Activated T-cell treated with anti-CD3 and anti-CD28 coated beads for 1 hour (primary cell): Measurements from ENCODE around the gene TMEM240.
"Not testable (repeated sequence)": the region's sequence is repeated elsewhere in the genome, so short reads cannot be mapped to it uniquely, and the experiment has no call there.

ENCODE experiments used
- DNase-seq: peaks from one replicate; pipeline ENCODE4 v3.0.0-alpha.2; 2020; ENCODE audit warnings: low read depth

The TMEM240 gene

DNA sequence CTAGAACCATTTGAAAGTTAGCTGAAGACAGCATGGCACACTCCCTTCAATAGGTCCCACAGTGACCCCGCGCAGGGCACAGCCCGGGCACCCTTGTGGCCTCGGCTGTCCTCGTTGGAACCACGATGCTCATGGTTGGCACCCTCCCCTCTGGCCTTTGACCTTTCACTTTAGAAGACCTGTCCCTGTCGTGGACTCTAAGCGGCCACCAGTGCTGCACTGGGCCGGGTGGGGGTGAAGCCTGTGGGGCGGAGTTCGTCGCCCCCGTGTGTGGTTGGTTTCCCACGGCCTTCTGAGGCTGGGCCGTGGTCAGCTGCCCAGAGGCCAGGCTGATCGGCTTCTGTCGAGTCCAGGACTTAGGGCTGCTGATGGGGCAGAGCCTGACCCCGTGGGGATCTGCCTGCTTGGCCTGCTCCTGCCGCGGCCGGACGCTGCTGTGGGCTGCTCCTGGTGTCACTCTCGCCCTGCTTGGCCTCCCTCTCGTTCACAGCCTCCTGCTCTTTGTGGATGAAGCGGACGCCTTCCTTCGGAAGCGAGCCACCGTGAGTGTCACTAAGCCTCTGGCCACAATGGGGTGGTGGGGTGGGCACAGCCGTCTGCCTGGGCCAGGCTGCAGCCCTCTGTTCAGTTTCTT lies 15.6 kb downstream of the TMEM240 start:
- DNase-seq, result not testable (repeated sequence)

DNA sequence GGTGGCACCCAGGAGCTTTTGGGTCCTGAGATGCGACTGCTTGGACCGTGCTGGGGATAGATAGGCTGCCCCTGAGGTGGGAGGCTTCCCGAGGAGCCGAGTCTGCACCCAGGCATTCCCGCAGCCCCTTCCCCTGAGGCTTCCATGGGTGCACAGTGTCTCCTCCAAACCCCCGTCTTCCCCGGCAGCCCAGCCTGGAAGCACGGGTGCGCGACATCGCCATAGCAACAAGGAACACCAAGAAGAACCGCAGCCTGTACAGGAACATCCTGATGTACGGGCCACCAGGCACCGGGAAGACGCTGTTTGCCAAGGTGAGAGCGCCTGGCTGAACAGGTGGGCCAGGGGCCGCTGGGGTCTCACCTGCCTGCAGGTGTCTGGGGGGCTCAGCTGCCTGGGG lies 16.8 kb downstream of the TMEM240 start:
- not testable (repeated sequence) for DNase-seq

DNA sequence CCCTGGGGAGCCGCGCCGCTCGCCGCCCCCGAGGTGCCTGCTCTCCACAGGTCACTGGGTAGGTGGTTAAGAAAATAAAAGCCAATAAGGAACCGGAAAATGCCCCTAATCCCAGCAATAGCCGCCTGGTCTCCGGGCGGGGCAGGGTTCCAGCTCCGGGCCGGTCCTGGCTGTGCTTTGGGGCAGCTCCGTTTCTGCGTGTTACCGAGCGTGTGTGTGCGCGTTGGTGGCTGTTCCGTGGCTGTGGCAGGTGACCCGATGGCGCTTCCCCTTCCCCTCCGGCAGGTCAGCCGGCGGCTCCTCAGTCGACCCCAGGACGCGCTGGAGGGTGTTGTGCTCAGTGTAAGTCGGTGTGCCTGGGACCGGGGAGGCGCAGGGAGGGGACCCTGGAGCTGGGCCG lies 17.2 kb downstream of the TMEM240 start:
- not testable (repeated sequence) for DNase-seq

DNA sequence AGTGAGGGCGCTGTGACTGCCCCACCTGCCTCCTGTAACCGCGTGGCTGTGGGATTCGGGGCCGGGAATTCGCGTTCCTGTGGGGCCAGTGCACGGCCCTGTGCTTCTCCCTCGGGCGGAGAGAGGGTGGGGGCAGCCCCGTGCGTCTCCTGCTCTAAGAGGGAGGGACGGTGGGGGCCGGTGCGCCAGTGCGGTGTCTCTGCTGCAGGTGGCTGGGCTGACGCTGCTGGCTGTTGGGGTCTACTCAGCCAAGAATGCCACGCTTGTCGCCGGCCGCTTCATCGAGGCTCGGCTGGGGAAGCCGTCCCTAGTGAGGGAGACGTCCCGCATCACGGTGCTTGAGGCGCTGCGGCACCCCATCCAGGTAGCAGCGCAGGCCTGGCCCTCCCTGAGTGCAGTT lies 17.9 kb downstream of the TMEM240 start:
- not testable (repeated sequence) for DNase-seq

DNA sequence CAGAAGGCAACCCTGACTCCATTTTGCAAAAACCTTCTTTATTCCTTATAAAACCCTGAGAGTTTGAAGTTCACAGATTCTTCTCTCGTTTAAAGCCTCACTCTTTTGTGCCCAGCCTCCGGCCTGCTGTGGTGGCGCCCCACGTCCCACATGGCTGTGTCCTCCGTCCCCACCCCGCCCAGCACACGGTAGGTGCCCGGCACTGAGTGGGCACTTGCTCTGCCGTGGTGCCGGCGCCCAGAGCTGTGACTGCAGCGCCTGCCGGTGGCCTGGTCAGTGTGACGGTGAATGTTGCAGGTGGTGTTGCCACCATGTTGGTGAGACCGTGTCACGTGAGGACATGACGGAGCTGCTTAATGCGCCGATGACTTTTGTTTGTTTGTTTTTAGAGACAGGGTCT lies 19.1 kb downstream of the TMEM240 start:
- DNase-seq, result no peak

DNA sequence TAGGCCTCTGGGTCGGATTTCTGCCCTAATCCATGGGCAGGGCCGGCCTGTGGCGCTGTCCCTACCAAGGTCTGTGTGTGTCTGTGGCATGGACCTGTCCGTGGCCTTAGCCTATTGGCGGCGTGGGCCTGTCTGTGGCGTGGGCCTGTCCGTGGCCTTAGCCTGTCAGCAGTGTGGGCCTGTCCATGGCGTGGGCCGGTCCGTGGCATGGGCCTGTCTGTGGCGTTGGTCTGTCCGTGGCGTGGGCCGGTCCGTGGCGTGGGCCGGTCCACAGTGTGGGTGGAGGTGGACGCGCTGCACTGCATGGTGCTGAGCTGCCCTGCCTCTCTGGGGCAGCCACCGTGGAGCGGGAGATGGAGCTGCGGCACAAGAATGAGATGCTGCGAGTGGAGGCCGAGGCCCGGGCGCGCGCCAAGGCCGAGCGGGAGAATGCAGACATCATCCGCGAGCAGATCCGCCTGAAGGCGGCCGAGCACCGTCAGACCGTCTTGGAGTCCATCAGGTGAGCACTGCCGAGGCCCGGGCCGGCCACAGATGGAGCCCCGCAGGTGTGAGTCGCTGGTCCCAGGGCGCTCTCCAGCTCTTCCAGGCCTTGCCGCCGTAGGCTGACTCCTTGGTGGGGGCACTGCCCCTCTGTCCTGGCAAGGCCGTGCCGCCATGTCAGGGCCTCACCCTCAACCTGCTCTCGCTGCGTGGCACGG lies 20.5 kb downstream of the TMEM240 start:
- not testable (repeated sequence) for DNase-seq

DNA sequence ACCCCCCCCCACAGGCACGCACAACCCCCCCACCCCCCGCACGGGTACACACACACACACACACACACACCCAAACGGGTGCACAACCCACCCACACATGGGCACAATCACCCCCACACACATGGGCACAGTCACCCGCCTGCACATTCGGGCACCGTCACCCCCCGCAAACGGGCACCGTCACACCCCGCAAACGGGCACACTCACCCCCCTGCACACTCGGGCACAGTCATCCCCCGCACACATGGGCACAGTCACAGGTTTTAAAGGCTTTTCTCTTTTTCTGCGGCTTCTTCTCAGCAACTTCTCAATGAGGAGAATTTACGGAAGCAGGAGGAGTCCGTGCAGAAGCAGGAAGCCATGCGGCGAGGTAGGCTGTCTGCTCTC lies 21.8 kb downstream of the TMEM240 start:
- not testable (repeated sequence) for DNase-seq

DNA sequence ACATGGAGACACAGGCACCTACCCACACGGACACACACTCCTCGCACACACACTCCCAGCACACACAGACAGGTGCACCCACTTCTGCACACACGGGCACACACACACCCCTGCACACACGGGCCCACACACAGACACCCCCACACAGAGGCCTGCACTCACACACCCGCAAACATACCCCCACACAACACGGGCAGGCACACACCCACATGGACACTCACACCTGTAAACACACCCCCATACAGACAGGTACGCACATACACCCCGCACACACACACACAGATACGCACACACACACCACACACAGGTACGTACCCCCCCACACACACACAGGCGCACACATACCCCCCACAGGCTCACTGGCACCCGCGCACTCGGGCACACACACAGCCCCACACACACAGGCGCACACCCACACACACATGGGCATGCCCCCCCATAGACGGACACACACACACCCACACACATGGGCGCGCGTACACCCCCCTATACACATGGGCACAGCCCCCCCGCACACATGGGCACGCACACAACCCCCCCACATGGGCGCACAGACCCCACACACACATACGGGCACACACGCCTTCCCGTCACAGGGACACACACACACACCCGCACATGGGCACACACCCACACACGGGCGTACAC lies 22.3 kb downstream of the TMEM240 start:
- DNase-seq, result no peak

DNA sequence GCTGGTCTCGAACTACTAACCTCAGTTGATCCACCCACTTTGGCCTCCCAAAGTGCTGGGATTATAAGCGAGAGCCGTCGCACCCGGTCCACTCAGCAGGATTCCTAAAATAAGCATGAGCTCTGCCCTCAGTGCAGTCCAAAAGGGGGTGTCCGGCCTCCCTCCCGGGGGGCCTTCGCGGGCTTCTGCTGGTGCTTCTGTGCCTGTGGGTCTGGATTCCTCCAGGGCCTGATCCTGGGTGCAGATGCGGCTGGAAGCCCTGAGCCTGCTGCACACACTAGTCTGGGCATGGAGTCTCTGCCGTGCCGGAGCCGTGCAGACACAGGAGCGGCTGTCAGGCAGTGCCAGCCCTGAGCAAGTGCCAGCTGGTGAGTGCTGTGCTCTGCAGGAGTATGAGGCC lies 23.5 kb downstream of the TMEM240 start:
- DNase-seq, result not testable (repeated sequence)

DNA sequence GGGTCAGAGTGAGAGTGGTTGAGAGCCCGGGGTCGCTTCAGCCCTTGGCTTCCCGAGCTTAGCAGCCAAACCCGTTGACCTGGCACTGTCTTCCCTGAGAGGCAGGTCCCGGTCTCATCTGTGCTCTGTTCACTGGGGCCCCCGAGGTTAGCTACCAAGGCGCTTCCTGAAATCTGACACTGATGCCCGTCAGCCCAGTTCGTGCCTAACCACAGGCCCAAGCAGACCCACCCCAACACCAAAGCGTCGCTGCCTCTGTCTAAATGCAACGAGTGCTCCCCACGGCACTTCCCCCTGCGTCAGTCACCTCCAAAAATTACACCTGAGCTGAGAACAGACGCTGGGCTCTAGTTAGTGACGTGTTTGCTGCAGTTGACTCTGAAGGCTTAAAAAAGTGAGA lies 26.0 kb downstream of the TMEM240 start:
- DNase-seq, result not testable (repeated sequence)

DNA sequence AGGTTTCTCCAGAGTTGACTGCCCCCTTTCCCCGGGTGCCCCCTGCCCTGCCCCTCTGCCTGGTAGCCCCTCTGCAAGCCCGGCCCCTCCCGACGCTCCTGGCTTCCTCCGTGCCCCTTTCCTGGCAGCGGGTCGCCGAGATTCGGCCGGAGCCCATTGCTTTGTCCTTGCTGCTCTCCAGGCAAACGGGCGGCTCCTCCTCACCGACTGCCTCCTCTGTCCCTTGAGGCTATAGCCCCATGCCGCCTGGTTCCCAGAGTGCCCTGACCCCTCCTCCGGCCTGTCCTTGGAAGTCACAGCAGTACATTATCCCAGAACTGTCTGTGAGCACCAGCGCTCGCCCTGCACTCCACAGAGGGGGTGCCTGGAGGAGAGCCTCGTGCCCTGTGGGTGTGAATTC lies 26.7 kb downstream of the TMEM240 start:
- DNase-seq, result not testable (repeated sequence)

DNA sequence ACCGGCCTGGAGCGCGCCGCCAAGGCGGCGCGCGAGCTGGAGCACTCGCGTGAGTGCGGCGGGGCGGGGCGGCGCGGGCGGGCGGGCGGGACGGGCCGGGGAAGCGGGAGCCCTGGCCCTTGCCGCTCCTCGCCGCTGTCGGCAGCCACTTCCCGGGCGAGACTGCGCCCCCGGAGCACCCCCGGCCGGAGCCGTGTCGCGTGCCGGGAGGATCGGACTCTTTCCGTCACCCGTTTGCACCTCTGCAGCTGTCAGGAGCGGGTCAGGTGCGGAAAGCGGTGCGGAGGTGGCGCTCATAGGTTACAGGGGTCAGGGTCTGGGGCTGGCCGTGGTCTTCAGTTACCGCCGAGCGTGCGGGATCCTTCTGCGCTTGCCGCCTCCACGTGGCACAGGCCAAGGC lies 28.0 kb downstream of the TMEM240 start:
- DNase-seq, result not testable (repeated sequence)

DNA sequence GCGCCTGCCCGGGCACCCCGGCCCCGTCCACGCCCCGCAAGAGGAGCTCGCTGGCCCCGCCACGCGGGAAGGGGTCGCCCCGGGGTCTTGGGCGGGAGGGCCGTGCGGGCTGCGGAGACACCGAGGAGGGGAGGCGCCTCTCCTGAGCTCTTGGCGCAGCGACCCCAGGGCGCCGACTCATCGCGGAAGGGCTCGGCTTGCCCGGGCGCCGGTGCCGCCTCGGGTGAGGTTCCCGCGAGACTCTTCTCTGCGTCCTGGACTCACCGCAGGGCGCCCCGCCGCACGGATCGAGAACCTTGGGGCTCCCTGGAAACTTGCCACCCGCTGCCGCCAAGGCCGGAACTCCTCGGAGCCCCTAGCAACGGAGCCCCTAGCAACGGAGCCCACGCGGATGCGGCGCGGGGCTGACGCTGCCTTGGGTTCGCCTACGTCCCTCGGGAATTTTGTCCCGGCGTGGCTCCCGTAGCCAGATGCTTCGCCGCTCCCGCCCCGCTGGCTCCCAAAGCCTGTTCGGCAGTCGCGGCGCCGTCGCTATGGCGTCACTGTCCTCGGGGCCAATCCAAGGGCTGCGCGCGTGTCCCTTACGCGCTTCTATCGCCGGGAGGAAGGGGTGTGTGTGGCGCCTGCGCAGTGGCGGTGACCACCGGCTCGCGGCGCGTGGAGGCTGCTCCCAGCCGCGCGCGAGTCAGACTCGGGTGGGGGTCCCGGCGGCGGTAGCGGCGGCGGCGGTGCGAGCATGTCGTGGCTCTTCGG lies 28.7 kb downstream of the TMEM240 start, which contains the start of gene ATAD3A:
ATAD3A (plus strand) TSS at position 630 of the 753 bp plus-strand sequence; CDS start at position 737, 107 bp downstream.
- peak; percentile 91 for DNase-seq

DNA sequence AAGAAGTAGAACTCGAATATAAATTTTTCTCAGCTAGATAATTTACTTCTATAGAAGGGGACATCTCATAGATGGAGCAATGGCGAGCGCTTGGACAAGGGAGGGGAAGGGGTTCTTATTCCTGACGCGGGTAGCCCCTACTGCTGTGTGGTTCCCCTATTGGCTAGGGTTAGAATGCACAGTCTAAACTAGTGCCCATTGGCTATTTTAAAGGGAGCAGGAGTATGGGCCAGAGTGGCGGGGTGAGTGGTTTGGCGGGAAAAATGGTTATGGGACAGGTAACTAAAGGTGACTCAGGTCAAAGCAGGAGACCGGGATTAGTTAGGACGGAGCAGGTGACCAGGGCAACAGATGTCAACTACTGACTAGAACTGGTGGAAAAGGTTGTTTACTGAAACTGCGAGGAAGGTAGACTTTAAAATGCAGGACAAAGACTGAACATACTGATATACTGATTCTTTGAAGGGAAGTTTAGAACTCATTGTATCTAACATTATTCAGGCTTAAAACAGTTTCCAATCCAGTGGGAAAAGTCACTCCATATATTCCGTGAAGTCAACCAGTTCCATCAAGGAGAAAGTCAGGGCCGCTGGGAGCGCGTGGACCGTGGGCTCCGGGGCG lies 29.4 kb downstream of the TMEM240 start:
- DNase-seq, result no peak

DNA sequence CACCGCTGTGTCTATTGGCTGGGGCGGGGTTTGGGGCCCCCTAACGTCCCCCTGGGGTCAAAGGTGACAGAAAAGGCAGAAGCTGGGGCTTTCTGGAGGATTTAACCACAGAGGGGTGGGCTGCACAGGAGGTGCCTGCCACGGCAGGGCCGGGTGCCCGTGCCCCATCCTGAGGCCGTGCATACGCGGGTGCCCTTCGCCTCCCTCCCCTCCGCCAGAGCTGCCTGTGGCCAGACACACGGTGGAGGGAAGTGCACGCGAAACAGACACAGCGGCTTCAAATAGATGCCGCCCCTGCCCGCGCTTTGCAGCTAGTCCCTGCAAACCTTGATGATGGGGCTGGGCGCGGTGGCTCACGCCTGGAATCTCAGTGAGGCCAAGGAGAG lies 31.0 kb downstream of the TMEM240 start:
- not testable (repeated sequence) for DNase-seq

DNA sequence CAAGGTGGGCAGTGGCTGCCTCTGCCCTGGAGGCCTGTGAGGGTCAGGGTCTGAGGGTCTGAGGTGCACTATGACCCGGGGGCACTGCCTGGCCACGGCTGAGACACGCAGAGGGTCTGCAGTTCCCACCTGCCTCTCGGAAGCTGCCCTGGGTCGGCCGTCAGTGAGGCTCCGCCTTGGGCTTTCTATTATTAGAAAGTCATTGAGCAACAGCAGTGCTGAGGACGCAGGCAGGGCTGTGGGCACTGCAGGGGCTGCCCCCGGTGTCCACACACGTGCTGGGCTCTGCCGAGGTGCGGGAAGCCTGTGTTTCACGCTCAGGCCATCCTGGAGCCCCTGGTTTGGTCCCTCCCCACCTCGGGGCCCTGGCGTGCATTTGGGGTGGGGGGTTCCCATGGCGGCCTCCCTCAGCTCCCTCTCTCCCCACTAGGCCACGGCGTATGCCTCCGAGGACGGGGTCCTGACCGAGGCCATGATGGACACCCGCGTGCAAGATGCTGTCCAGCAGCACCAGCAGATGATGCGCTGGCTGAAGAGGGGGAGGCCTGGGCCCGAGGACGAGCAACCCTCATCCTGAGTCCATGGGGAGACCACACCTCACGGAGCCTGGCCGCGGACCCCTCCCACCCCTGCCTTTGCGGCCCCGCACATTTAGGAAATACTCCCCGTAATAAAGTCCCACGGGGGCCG lies 31.5 kb downstream of the TMEM240 start:
- not testable (repeated sequence) for DNase-seq

DNA sequence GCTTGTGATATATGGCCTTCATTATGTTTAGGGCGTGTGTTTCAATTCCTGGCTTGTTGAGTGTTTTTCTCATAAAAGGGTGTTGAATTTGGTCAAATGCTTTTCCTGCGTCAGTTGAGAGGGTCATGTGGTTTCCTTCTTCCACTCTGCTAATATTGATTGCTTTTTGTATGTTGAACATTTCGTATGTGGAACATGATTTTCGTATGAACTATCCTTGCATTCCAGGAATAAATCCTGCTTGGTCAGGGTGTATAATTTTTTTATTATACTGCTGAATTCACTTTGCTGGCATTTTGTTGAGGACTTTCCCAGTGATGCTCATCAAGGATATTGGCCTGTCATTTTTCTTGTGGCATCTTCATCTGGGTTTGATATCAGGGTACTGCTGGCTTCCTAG lies 33.1 kb downstream of the TMEM240 start:
- DNase-seq, result no peak

DNA sequence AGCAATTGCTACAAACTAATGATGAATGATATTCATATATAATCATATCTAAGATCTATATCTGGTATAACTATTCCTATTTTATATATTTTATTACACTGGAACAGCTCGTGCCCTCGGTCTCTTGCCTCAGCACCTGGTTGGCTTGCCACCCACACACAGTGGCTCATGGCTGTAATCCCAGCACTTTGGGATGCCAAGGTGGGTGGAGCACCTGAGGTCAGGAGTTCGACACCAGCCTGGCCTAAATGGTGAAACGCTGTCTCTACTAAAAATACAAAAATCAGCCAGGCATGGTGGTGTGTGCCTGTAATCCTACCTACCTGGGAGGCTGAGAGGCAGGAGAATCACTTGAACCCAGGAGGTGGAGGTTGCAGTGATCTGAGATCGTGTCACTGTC lies 34.6 kb downstream of the TMEM240 start:
- DNase-seq, result not testable (repeated sequence)

DNA sequence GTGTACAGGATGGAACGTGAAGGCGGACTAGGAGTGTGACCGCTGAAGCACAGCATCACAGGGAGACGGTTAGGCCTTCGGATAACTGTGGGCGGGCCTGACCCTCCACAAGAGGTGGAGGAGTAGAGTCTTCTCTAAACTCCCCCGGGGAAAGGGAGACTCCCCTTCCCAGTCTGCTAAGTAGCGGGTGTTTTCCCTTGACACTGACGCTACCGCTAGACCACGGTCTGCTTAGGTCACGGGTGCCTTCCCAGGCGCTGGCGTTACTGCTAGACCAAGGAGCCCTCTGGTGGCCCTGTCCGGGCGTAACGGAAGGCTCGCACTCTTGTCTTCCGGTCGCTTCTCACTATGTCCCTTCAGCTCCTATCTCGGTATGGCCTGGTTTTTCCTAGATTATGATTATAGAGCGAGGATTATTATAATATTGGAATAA lies 35.0 kb downstream of the TMEM240 start:
- DNase-seq, result not testable (repeated sequence)

DNA sequence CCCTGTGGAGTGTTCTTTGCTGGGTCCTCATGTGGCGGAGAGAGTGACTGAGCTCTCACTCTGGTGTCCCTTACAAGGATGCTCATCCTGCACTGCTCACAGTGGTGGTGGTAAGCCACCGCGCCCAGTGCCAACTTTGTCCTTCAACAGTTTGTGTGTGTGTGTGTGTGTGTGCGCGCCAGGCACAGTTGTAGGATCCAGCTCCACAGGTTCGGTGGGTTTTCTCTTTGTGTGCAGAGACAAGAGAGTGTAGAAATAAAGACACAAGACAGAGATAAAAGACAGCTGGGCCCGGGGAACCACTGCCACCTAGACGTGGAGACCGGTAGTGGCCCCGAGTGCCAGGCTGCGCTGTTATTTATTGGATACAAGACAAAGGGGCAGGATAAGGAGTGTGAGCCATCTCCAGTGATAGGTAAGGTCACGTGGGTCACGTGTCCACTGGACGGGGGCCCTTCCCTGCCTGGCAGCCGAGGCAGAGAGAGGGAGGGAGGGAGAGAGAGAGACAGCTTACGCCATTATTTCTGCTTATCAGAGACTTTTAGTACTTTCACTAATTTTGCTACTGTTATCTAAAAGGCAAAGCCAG lies 35.6 kb downstream of the TMEM240 start:
- DNase-seq, result peak; percentile 51

DNA sequence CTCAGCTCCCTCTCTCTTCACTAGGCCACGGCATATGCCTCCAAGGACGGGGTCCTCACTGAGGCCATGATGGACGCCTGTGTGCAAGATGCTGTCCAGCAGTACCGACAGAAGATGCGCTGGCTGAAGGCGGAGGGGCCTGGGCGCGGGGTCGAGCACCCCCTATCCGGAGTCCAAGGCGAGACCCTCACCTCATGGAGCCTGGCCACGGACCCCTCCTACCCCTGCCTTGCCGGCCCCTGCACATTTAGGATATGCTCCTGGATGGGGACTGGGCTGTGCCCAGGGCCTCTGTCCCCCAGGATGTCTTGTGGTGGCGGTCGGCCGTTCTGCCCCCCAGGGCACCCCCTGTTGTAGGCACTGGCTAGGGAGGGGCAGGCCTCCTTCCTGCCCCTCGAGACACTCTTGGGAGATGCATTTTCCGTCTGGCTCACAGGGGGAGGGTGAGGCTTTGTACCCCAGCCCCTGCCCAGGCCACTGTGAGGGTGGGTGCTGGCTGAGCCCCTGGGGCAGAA lies 44.9 kb downstream of the TMEM240 start:
- not testable (repeated sequence) for DNase-seq
